GM19351 (cell line): Measurements from ENCODE around the gene BRD7.

Source experiments
- ATAC-seq: cut with Tn5 transposase; IDR thresholded peaks from one replicate; pipeline ENCODE4 v1.9.1; 2021; ENCODE audit warnings: mild to moderate bottlenecking, moderate library complexity; ENCODE audit not compliant: unreplicated experiment

Gene BRD7

DNA sequence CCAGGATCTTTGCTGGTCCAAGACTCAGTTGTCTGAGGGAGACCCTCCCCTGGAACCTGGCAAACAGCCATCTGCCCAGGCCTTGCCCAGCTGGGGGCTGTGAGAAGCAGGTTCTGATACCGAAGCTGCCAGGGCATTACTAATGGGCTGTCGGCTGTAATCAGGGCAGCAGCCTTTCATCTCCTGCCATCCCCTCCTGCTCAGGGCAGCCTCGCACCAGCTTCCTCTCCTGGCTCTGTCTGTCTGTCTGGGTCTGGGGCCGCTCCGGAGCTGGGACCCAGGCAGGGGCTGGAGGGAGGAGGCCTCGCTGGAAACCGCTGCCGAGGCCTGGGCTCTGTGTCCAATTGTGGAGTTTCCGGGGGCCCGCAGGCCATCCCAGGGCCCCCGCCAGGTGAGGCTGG is 21.6 kb upstream of the BRD7 start:
- no peak for ATAC-seq

DNA sequence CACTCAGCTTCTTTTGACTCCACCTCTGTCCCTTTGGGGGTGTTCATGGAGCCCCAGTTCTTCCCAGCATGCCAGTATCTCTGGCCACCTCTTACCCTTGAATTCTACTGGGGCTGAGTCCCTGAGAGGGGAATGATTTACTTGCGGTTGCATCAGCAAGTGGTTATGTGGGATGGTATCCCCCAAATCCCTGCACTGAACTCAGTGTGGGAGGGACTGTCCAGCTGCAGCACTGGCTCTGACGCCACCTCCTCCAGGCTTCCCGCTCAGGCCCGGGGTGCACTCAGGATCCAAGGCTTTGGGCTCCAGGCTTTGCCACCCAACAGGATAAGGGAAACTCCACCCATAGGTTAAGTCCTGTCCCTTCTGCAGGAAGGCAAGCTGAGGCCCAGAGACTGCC is 21.1 kb upstream of the BRD7 start:
- no peak for ATAC-seq

DNA sequence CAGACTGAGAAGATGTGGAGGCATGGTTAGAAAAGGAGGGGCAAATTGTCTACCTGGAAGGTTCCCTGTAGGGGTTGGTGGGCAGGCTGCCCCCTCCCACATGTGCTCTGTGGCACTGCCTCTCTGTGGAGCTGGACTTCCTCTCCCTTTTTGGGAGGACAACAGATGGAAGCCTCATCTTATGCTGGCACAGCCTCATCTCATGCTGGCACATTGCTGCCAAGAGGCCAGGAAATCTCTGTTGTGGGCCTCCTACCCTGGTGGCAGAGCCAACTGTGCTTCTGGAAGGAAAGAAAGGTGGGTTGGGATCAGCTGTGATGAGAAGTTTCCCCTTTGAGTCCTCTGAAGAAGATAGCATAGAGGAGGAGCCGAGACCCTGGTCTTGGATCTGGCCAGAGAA is 19.7 kb upstream of the BRD7 start:
- no peak for ATAC-seq

DNA sequence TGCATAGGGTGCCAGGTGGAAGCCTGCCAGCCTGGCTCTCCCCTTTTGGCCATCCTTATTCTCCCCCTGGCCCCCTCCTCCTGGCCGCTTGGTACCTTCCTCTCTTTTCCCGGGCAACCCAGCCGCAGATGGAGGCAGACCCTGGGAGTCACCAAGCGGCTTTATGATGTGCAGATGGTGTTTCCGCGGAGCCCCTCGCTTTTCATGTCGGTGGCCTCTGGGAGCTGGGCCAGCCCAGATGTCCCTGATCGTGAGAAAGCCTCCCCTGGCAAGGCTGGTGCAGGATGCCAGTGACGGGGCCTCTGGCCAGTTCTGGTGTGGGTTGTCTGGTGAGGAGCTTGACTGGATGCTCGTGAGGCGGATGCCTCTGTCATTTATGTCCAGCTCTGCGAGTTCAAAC is 18.0 kb upstream of the BRD7 start:
- ATAC-seq: no peak

DNA sequence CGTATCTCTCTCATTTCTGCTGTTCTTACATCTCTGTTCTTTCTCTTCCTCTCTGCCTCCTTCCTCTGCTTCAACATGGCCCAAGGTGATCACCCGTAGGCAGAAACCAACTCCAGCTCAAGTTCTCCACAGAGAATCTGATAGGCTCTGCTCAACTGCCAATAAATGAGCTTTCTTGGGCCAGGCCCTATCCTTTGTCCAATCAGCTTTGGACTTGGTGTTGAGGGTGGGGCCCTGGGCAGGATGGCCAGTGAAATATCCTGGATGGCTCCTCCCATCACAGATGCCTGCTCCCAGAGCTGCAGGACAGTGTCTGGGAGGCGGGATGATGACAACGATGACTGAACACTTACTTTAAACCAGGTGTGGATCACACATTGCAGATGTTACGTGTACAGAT is 17.4 kb upstream of the BRD7 start:
- ATAC-seq: no peak

DNA sequence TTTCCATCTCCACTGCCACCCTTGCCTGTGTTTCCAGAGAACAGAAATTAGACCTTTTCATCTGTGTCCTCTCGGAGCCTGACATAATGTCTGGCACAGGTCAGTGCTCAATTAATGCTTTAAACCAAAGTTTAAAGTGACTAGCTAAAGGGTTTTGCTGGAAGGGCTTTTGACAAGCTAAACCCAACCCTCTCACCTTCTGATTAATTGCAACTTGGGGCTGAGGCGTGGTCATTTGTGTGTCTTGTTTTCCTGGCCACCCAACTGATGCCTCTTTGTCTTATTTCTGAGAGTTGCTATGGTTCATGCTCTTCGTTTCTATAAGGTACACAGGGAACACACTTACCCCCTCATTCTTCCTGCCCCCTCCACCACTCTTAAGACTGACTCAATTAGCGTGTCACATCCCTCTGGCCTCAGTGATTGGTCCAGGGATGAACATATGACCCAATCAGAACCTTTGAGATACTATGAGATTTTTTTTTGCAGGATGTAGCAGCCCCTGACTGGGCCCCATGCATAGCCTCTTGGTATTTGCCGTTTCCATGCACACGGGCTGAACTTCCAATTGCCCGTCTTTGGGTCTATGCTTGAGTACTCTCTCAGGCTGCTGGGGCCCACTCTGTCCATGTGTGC is 15.8 kb upstream of the BRD7 start:
- no peak for ATAC-seq

DNA sequence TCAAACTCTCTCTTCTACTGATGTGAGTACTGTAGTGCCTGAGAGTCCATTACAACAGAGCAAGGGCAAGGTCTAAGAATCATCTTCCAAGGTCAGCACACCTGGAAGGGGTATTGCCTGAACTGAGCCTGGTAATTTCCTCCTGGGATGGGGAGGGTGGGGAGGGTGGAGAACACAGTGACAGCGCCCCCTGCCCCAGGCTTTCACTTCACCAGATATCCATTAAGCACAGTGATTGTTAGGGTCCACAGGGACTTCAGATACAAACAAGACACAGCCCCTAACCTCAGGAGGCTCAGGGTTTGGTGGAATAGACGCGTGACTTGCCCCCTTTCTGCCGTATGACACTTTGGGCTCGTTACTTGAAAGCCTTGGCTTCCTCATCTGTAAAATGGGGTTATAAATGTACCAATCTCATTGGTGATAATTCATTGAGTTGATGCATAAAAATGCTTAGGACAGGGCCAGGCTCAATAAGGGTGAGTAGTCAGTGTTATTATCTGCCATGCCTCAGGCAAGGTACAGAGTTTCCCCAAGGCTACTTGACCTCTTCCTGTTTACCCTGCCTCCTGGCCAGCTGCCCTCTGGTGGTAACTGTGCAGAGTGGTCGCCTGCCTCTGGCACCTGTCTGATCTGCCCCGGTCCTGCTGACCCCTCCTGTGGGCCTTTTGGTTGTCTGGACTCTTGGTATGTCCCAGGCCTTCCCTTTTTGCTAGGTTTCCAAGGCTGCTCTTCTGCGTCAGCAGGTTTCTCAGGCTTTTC is 13.1 kb upstream of the BRD7 start:
- no peak for ATAC-seq

DNA sequence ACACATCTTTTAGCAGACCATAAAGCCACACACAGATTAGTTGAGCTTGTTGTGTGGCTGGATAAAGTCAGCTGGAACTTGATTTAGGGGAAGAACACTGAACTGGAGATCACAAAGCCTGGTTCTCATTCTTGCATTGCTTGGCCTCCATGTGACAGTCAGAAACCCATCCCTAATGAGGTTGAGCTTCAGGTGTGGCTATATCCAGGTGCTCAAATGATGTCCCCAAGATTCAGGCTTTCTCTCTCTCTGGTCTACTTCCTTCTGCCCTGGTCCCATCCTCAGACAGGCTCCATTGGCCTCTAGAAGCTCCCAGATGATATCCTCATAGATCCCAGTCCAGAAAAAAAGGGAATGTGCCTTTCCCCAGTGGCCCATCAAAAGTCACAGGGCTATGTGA is 9.6 kb upstream of the BRD7 start:
- ATAC-seq: no peak

DNA sequence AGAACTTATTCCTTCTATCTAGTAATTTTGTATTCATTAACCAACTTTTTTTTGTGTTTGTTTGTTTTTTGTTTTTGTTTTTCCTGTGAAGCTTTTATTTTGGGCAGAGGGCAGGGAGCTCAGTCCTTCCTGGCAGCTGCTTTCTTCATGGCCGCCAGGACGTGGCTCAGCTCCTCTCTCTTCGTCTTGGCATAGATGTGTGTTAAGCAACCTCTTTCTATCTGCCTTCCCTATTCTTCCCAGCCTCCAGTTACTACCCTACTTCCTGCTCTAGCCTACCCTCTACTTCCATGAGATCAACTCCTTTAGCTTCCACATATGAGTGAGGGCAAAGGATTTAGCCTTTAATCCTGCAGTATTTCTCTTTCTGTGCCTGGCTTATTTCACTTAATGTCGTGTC is 8.2 kb upstream of the BRD7 start:
- no peak for ATAC-seq

DNA sequence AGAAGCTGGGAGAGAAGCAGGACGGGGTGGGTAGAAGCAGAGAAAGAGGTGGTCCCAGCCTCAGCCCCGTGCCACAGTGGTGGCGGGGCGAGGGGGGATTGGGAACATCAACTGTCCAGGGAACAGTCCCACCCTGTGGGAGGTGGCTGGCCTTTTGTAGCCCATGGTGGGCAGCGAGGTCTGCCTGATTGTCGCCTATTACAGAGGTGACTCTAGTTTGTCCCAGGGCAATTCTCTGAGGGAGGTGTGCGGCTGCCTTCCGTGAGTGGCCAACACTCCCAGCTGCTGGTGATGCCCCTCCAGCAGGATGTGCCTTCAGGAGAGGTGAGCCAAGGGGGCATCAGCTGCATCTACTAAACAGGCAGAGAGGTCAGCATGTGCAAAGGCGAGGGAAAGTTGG is 5.0 kb upstream of the BRD7 start:
- no peak for ATAC-seq

DNA sequence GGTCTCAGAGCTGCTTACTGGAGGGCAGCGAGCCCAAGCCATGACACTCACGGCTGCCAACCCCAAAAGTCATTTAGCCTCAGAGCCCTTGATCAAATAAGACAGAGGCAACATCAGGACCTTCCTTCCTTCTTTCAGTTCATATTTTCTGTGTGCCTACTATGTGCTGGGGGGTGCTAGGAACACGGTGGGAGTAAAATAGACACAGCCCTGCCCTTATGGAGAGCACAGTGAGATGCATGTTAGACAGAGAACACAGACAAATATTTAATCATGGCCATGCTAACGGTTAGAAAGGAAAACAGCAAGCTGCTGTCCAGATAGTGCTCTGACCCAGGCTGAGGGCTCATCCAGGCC is 4.5 kb upstream of the BRD7 start:
- ATAC-seq: no peak

DNA sequence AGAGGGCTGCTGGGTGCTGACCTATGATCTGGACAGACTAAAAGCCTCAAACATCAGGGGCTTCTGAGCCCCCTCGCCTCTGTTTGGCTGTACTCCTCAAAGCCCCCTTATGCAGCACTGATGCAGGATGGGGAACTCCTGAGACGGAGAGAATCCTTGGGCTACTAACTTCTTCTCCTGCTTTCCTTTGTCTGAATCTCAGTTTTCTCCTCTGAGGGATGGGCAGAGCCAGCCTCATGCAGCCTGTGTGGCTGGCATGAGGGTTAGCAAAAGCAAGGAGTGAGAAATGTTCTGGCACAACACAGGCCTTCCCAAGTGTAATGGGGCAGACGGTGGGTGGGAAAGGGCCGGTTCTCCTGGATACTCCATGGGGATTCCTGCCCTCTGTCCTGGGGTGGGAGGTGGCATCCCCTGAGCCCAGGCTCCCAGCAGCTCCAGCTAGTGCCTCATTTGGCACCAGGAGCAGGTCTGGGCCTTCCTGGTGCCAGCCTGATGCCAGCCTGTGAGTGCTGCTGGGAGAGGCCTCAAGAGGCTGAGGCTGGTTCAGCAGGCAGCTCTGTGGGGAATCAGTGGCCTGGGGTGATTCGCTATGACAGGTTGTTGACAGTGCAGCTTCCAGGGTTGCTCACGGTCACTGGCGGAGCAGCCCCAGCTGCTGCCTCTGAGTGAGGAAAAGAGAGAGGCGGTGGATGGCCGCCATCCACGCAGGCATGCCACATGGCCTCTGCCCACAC is 4.0 kb upstream of the BRD7 start:
- no peak for ATAC-seq

DNA sequence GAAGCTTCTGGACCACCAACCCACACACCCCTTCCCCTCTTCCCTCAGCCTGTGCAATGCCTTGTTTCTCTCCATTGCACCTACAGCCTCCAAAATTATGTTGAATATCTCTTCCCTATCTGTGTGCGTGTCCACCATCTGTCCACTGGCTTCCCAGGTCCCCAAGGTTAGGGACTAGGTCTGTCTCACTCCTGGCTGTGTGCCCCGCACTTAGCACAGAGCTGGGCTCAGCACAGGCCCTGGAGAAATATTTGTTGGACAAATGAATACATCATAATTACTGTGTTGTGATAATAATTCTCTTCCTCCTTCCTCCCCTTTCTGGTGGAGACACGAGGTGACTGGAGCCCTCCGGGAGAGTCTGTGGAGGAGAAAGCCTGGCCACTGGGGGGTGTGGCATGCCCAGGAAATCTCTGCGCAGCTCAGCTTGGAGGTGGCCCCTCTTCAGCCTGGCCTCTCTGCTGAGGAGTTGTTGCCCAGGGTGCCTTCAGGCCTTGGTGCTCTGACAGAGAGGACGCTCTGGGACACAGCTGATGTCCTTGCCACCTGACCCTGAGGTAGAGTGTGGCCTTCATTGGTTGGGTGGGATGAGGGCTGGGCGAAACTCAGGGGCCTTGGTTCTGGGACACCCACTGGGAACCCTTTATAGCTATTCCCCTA is 3.3 kb upstream of the BRD7 start:
- no peak for ATAC-seq

DNA sequence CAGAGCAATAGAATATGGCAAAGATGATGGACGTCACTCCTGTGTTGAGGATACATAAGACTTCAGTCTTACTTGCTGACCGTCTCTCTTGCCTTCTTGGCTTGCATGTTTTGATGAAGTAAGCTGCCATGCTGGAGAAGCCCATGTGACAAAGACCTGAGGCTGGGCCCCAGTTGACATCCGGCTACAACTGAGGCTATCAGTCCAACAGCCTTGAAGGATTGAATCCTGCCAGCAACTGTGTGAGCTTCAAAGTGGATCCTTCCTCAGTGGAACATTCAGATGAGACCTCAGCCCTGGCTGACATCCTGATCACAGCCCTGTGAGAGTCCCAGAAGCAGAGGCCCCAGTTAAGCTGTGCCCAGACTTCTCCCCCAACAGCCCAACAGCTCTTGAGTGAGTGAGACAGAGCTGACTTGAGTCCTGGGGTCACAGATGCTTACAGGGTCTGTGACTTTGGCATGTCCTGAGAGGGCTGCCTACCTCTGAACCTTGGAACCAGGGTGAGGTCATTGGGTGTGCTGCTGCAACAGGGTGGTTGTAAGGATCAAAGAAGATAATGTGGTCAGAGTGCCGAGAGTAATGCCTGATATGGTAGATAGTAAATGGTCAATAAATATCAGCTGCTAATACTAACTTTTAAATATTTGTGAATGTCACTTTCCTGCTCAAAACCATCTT is 2.4 kb upstream of the BRD7 start:
- ATAC-seq: no peak

DNA sequence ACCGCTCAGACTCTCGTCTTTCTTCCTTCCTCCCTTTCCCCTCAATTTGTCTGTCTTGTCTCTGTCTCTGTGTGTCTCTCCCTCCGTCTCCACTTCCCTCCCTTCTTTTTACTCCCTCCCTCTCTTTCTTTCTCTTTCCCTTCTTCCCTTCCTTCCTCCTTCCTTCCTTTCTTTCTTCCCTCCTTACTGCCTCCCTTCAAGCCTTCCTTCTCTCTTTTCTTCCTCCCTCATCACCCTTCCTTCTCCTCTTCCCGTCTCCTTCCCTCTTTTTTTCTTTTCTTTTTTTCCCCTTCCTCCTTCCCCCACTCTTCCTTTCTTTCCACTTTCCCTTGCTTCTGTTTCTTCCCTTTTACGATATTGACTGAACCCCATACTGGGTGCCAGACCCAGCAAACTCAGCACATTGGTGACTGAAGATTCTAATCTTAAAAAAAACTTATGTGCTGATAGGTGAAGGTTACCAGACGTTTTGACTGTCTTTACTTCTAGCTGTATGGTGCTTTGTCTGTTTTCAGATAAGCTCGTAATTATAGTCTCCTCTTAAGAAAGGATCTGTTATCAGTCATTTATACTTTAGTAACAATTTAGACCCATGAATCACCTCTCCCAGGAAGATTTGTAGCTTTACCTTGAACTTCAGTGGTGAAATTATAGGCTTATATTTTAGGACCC is 481 bp upstream of the BRD7 start:
- no peak for ATAC-seq

DNA sequence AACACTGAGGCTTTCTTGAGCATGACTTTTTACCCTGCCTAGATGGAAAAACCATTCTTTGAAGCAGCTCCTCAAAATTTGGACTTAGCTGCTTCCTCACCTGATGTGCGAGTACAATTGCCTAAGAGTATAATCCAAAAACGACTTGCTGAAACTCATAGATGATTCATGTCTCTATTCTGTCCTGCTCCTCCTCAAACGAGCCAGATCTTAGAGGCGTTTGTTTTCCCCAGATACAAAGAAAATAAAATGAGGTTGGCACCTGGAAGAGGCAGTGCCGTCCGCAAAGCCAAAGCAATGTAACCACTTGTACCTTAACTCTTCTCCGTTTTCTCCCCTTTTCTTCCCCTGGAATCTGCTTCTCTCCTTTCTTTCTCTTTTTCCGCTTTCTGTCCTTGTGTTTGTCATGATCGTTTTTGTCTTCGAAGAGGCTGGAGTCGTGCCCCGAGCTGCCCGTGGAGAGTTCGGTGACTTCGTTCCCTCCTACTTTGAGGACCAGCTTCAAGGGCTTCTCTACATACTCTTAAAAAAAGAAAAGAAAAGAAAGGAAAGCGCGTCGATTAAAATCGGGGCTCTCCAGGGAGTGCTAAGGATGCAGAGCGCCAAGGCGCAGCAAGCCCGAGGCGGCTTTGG is 895 bp downstream of the BRD7 start:
- ATAC-seq: no peak

DNA sequence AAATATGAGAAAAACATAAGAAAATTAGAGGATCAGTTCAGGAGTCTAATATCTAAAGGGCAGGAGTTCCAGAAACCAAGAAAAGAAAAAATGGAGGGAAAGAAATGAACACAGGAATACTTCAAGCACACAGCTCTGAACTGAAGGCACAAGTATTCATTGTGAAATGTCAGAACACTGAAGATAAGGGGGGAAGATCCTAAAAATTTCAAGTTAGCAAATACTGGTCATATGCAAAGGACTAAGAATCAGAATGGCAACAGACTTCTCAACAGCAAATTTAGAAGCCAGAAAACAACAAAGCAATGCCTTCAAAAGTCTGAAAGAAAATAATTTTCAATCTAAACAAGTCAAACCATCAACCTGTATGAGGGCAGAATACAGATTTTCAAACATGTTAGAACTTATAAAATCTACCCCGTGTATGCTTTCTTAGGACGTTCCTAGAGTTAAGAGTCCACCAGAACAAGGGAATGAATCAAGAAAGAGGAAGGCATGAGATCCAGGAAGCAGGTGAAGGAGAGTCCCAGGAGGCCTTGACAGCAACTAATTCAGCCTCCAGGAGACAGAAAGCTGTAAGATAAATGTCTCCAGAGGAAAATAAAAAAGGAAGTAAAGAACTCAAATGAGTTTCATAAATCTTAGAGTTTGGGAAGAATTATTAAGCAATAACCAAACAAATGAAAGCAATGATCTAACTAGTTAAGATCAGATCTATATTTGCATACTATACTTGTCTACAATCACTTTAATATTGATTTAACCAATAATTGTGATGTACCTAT is 2.8 kb downstream of the BRD7 start:
- ATAC-seq: no peak

DNA sequence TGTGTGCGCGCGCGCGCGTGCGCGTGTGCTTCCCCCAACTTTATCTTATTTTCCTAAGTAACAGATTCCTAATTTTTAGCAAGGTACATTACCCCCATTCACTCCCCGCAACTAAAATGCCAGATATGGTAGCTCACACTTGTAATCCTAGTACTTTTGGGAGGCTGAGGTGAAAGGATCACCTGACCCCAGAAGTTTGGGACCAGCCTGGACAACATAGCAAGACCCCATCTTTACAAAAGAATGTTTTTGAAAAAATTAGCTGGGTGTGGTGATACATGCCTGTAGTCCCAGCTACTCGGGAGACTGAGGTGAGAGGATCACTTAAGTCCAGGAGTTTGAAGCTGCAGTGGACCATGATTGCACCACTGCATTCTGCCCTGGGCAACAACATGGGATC is 5.1 kb downstream of the BRD7 start:
- ATAC-seq: no peak

DNA sequence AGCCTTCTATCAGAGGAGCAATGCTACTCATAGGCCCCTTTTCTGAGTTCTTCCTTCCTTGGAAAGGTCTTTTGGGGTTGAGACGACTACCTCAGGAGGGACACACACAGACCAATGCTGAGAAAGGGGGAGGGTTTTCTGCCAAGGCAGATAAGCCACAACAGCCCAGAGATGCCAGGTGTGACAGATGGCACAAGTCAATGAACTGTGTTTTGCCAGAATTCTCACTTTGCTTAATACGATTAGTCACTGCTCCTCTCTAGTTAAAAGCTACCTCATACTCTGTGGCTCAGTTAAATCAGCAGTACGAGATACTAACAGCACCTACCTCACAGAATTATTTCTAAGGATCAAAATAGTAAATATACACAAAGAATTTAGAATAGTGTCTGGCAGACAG is 8.0 kb downstream of the BRD7 start:
- no peak for ATAC-seq
